DND-41 (cell line): ENCODE results near the gene ANKLE1.

Source experiments
- EZH2 ChIP-seq: IDR thresholded peaks from 3 replicates; pipeline ENCODE4 v1.6.1; 2012; ENCODE audit warnings: borderline replicate concordance, low read depth, mild to moderate bottlenecking, moderate library complexity, low read length, inconsistent platforms; ENCODE audit not compliant: severe bottlenecking
- TF ChIP-seq, protein P1 (sequence below): IDR thresholded peaks from 2 replicates; pipeline ENCODE4 v1.5.1; 2012; ENCODE audit warnings: borderline replicate concordance, low read length, moderate library complexity, mild to moderate bottlenecking; ENCODE audit not compliant: poor library complexity, severe bottlenecking; ENCODE audit errors: extremely low read depth

GRCh38 chr19:17248011-17248776, 33.5 kb upstream of the ANKLE1 start:
- TF ChIP-seq, protein P1, sequence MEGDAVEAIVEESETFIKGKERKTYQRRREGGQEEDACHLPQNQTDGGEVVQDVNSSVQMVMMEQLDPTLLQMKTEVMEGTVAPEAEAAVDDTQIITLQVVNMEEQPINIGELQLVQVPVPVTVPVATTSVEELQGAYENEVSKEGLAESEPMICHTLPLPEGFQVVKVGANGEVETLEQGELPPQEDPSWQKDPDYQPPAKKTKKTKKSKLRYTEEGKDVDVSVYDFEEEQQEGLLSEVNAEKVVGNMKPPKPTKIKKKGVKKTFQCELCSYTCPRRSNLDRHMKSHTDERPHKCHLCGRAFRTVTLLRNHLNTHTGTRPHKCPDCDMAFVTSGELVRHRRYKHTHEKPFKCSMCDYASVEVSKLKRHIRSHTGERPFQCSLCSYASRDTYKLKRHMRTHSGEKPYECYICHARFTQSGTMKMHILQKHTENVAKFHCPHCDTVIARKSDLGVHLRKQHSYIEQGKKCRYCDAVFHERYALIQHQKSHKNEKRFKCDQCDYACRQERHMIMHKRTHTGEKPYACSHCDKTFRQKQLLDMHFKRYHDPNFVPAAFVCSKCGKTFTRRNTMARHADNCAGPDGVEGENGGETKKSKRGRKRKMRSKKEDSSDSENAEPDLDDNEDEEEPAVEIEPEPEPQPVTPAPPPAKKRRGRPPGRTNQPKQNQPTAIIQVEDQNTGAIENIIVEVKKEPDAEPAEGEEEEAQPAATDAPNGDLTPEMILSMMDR = no peak
- TF ChIP-seq EZH2 = no peak
